Liver (tissue), 9 donors: ENCODE results near the gene LRRC19. TPM values are rescaled to one million over a fixed set of nuclear protein-coding genes. Genes with fewer than 3 reads are reported as not detected.

Experiments used
- DNase-seq: peaks from one replicate; pipeline ENCODE4 v3.0.0-alpha.2; 2017; ENCODE audit warnings: low spot score
- H3K27ac ChIP-seq, 2 donors: one replicate each; pipeline ENCODE4 v1.7.0; 2013; ENCODE audit warnings: inconsistent platforms in 2 of 2, low read length in 2 of 2, control low read depth in 1 of 2, low read depth in 1 of 2, mild to moderate bottlenecking in 1 of 2
- H3K27me3 ChIP-seq, 4 donors: one replicate each; pipeline versions ENCODE4 v1.6.1 to v1.7.0; 2013; ENCODE audit warnings: low read length in 3 of 4, inconsistent platforms in 1 of 4, mild to moderate bottlenecking in 1 of 4, moderate library complexity in 1 of 4; ENCODE audit not compliant: control insufficient read depth in 4 of 4, insufficient read depth in 4 of 4
- H3K36me3 ChIP-seq, 4 donors: one replicate each; pipeline versions ENCODE4 v1.6.1 to v1.7.0; 2013; ENCODE audit warnings: low read length in 3 of 4, mild to moderate bottlenecking in 3 of 4, low read depth in 1 of 4, moderate library complexity in 1 of 4; ENCODE audit not compliant: control insufficient read depth in 4 of 4, insufficient read depth in 3 of 4
- H3K4me1 ChIP-seq, 4 donors: one replicate each; pipeline versions ENCODE4 v1.6.1 to v1.7.0; 2013; ENCODE audit warnings: low read length in 3 of 4, mild to moderate bottlenecking in 3 of 4, moderate library complexity in 1 of 4; ENCODE audit not compliant: control insufficient read depth in 4 of 4, insufficient read depth in 4 of 4
- H3K4me3 ChIP-seq, 3 donors: one replicate each; pipeline versions ENCODE4 v1.6.1 to v1.7.0; 2013; ENCODE audit warnings: low read length in 3 of 3, control low read depth in 1 of 3, low read depth in 1 of 3, mild to moderate bottlenecking in 1 of 3
- H3K9ac ChIP-seq, 2 donors: one replicate each; pipeline ENCODE4 v1.7.0; 2013; ENCODE audit warnings: low read length in 2 of 2, mild to moderate bottlenecking in 2 of 2, moderate library complexity in 2 of 2, control low read depth in 1 of 2, low read depth in 1 of 2
- H3K9me3 ChIP-seq, 4 donors: one replicate each; pipeline versions ENCODE4 v1.6.1 to v1.7.0; 2013; ENCODE audit warnings: low read length in 3 of 4; ENCODE audit not compliant: control insufficient read depth in 4 of 4
- EGR1 ChIP-seq, 2 donors: IDR thresholded peaks; 2 replicates each; pipeline ENCODE4 v1.6.1; 2016 to 2018; ENCODE audit warnings: antibody characterized with exemption in 2 of 2, low read depth in 2 of 2
- FOXA2 ChIP-seq: IDR thresholded peaks from 2 replicates; pipeline ENCODE4 v1.6.1; 2016; ENCODE audit warnings: antibody characterized with exemption
- HNF4A ChIP-seq, 2 donors: conservative IDR thresholded peaks; 2 replicates each; pipeline ENCODE4 v1.6.1; 2016; ENCODE audit warnings: antibody characterized with exemption in 2 of 2, mild to moderate bottlenecking in 2 of 2
- HNF4G ChIP-seq: IDR thresholded peaks from 2 replicates; pipeline ENCODE4 v1.6.1; 2016; ENCODE audit warnings: antibody characterized with exemption
- JUND ChIP-seq, 2 donors: IDR thresholded peaks; 2 replicates each; pipeline ENCODE4 v1.6.1; 2016; ENCODE audit warnings: antibody characterized with exemption in 2 of 2
- MAX ChIP-seq: IDR thresholded peaks from 2 replicates; pipeline ENCODE4 v1.6.1; 2016; ENCODE audit warnings: antibody characterized with exemption
- NR2F2 ChIP-seq: IDR thresholded peaks from 2 replicates; pipeline ENCODE4 v1.6.1; 2016; ENCODE audit warnings: antibody characterized with exemption
- RAD21 ChIP-seq, 2 donors: IDR thresholded peaks; 2 replicates each; pipeline ENCODE4 v1.6.1; 2016; ENCODE audit warnings: antibody characterized with exemption in 2 of 2, mild to moderate bottlenecking in 2 of 2
- REST ChIP-seq: IDR thresholded peaks from 2 replicates; pipeline ENCODE4 v1.6.1; 2016; ENCODE audit warnings: antibody characterized with exemption, mild to moderate bottlenecking
- RXRA ChIP-seq, 2 donors: IDR thresholded peaks; 2 replicates each; pipeline ENCODE4 v1.6.1; 2017 to 2018; ENCODE audit warnings: antibody characterized with exemption in 2 of 2, mild to moderate bottlenecking in 1 of 2
- SP1 ChIP-seq: IDR thresholded peaks from 2 replicates; pipeline ENCODE4 v1.6.1; 2018; ENCODE audit warnings: antibody characterized with exemption, mild to moderate bottlenecking
- TAF1 ChIP-seq: conservative IDR thresholded peaks from 2 replicates; pipeline ENCODE4 v1.6.1; 2016; ENCODE audit warnings: antibody characterized with exemption, mild to moderate bottlenecking
- ZBTB33 ChIP-seq: IDR thresholded peaks from 2 replicates; pipeline ENCODE4 v1.6.1; 2016; ENCODE audit warnings: antibody characterized with exemption
- WGBS: extraction: QIAGEN DNeasy Blood & Tissue Kit; methylation state at CpG from one replicate; pipeline ENCODE4 v1.1.7; 2013; 5-methylcytosine and 5-hydroxymethylcytosine counted together
- polyA plus RNA-seq, 2 donors: library from polyadenylated mRNA; stranded (reverse) in 1 of 2; unstranded in 1 of 2; fragments of 200-250 nt in 1 of 2; fragments of >200 nt in 1 of 2; fragmentation: Nextera tagmentation in 1 of 2; extraction: Ambion mirVana in 1 of 2; gene quantifications; one replicate each; pipeline versions ENCODE4 v1.2.1 to v1.2.3, GENCODE V29; 2013 to 2015
- total RNA-seq, 2 donors: library from RNA; depleted of rRNA; stranded (reverse); fragments of >200 nt; gene quantifications; one replicate each; pipeline ENCODE4 v1.2.3, GENCODE V29; 2014
- donor health status: healthy.
- donor health status: healthy.
- donor health status: healthy.
- donor health status: healthy.
- donor health status: healthy.

The LRRC19 gene
- total and polyA plus RNA-seq, 4 donors = 0.27 to 2.1 (median 1.9) TPM

- TF ChIP-seq EGR1 (IDR thresholded peaks at IDR 0.05; ENCODE audit: low read depth in 2 of 2) = no peak
- peak; percentile 2 for TF ChIP-seq TAF1
- H3K9ac ChIP-seq = peak overlapping the region; percentile 55 to 70
- peaks cover 0 to 14% (median 3%) of the 10 kb centered on the region in 4 donors for H3K4me1 ChIP-seq
- H3K4me3 ChIP-seq = peak overlapping the region; percentile 50 to 75 (median 55)
- no peaks in the 10 kb centered on the region for H3K27me3 ChIP-seq
- 49% methylated on average over 4 of the region's 4 CpGs for WGBS
- no peak for DNase-seq
- H3K9me3 ChIP-seq = no peaks in the 10 kb centered on the region
- H3K36me3 ChIP-seq = no peaks in the 10 kb centered on the region
- H3K27ac ChIP-seq = peak overlapping the region; percentile 63 to 74
These were observed 50.1 kb downstream of the LRRC19 start for GRCh38 chr9:26955222-26955903.

GRCh38 chr9:26954050-26954508 lies 51.4 kb downstream of the LRRC19 start:
- TF ChIP-seq JUND (IDR thresholded peaks at IDR 0.05) (no peak), RAD21 (IDR thresholded peaks at IDR 0.05) (no peak), SP1 (no peak), FOXA2 (no peak), HNF4G (no peak), RXRA (IDR thresholded peaks at IDR 0.05) (no peak), NR2F2 (no peak), MAX (no peak), REST (no peak), HNF4A (conservative IDR thresholded peaks at IDR 0.05) (no peak)
- Histone ChIP-seq H3K9me3 (no peaks in the 10 kb centered on the region), H3K27me3 (no peaks in the 10 kb centered on the region), H3K9ac (no peak overlapping the region), H3K36me3 (no peaks in the 10 kb centered on the region), H3K27ac (no peak overlapping the region), H3K4me1 (peaks cover 0 to 14% (median 3%) of the 10 kb centered on the region in 4 donors), H3K4me3 (no peak overlapping the region)
- 79% methylated on average over 3 of the region's 3 CpGs for whole genome bisulfite sequencing
- no peak for DNase-seq

GRCh38 chr9:26951794-26952193 lies 53.7 kb downstream of the LRRC19 start:
- no peak for TF ChIP-seq ZBTB33
- Histone ChIP-seq H3K27ac (no peak overlapping the region), H3K9me3 (no peaks in the 10 kb centered on the region), H3K4me1 (peaks cover 2 to 17% (median 7%) of the 10 kb centered on the region in 4 donors), H3K36me3 (no peaks in the 10 kb centered on the region), H3K4me3 (no peak overlapping the region), H3K27me3 (no peaks in the 10 kb centered on the region), H3K9ac (no peak overlapping the region)
- DNase-seq = no peak
- 88% methylated on average over 3 of the region's 3 CpGs for WGBS
